Amniotic epithelial cell (primary cell): ENCODE results near the gene FFAR3.
"Not testable (repeated sequence)": the region's sequence is repeated elsewhere in the genome, so short reads cannot be mapped to it uniquely, and the experiment has no call there.

ENCODE experiments used
- DNase-seq: peaks from one replicate; pipeline ENCODE4 v3.0.0-alpha.2; 2010; ENCODE audit warnings: low read depth

Gene FFAR3

GRCh38 chr19:35401416-35401815 is 43.2 kb downstream of the FFAR3 start:
- DNase-seq = not testable (repeated sequence)

- no peak for DNase-seq
Observed at GRCh38 chr19:35403116-35403760, 45.0 kb downstream of the FFAR3 start.

GRCh38 chr19:35404879-35405622 is 46.8 kb downstream of the FFAR3 start:
- DNase-seq = peak; percentile 53

DNA sequence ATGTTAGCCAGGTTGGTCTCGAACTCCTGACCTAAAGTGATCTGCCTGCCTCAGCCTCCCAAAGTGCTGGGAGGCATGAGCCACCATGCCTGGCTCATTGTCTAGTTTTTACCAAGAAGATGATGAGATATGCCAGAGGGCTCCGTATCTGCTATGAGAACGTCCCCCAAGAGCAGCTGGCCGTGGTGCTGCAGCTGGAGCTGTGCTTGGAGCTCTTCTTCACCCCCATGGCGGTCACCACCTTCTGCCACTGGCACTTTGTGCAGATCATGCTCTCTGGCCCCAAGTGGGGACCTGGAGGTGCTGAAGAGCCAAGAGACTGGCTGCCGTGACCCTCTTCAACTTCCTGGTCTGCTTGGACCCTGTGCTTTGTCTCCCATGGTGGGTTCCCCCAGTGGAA is 49.4 kb downstream of the FFAR3 start:
- DNase-seq = no peak

DNA sequence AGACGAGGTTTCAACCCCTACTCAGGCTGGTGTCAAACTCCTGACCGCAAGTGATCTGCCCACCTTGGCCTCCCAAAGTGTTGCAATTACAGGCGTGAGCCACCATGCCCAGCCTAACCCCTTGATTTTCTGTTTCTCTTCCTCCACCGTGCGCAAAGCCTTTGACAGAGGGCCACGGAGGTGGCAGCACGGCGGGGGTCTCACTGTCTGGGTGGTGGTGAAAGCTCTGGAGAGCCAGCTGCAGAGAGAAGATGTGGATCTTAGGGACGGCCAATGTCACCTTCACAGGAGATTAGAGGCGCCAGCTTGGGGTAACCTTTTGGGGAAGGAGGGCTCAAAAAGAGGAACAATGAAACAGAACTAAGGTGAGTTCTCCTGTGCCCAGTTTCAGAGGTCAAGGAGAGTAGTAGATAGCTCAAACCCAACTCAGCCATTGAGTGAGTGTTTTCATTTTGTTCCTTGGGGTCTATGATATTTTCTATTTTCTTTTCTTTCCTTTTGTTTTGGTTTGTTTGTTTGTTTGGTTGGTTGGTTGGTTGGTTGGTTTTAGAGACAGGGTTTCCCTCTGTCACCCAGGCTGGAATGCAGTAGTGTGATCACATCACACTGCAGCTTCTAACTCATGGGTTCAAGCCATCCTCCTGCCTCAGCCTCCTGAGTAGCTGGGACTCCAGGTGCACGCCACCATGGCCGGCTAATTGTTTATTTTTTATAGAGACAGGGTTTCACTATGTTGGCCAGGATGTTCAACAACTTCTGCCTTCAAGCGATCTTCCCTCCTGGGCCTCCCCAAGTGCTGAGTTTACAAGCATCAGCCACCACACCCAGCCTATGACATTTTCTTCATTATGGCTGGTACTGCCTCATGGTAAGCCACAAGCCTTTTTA is 50.3 kb downstream of the FFAR3 start:
- no peak for DNase-seq

DNA sequence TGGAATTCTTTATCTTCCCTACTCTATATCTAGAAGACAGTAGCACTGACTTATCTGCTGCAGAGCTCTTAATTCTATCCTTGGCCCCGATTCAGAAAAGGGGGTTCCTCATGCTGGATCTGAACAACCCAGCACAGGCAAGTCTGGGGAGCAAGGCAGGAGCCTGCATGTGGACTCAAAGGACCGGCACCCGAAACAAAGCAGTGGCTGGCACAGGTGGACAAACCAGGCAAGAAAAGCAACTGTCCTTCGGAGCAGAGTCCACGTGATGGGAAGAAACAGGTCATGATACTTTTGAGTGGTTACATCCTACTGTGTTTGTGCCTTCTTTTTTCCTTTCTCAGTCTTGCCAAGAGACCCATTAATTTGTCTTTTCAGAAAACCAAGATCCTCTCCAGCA is 50.9 kb downstream of the FFAR3 start:
- no peak for DNase-seq
